Sigmoid colon (tissue), 7 donors: Measurements from ENCODE around the gene IL6R. TPM values are rescaled to one million over a fixed set of nuclear protein-coding genes. Genes with fewer than 3 reads are reported as not detected.

Experiments used
- DNase-seq: peaks from one replicate; pipeline ENCODE4 v3.0.0-alpha.2; 2019
- H3K27ac ChIP-seq, 4 donors: fragments of 200-600 bp; sonication (generic); one replicate each; pipeline ENCODE4 v1.5.1; 2016 to 2019; ENCODE audit warnings: mild to moderate bottlenecking in 1 of 4
- H3K27me3 ChIP-seq, 3 donors: fragments of 200-600 bp; sonication (generic); one replicate each; pipeline ENCODE4 v1.5.1; 2019; ENCODE audit warnings: mild to moderate bottlenecking in 1 of 3
- H3K36me3 ChIP-seq, 4 donors: fragments of 200-600 bp; sonication (generic); one replicate each; pipeline ENCODE4 v1.5.1; 2016 to 2019
- H3K4me1 ChIP-seq, 4 donors: fragments of 200-600 bp; sonication (generic); one replicate each; pipeline ENCODE4 v1.5.1; 2017 to 2019
- H3K4me3 ChIP-seq, 4 donors: fragments of 200-600 bp; sonication (generic); one replicate each; pipeline ENCODE4 v1.5.1; 2017 to 2019; ENCODE audit warnings: mild to moderate bottlenecking in 2 of 4, moderate library complexity in 1 of 4
- H3K9me3 ChIP-seq, 4 donors: fragments of 200-600 bp in 3 of 4; sonication (generic) in 3 of 4; one replicate each; pipeline versions ENCODE4 v1.5.1 to v1.6.1; 2013 to 2019
- CTCF ChIP-seq, 4 experiments: fragments of 450-650 bp in 3 of 4; fragments of 200-600 bp in 1 of 4; IDR thresholded peaks; one replicate each; pipeline ENCODE4 v1.5.1; 2016 to 2019; ENCODE audit warnings: antibody characterized with exemption in 4 of 4, mild to moderate bottlenecking in 3 of 4, moderate library complexity in 2 of 4
- EP300 ChIP-seq, 4 donors: sonication (generic); formaldehyde crosslinking; IDR thresholded peaks; one replicate each; pipeline ENCODE4 v1.6.1; 2017; ENCODE audit warnings: antibody characterized with exemption in 4 of 4
- POLR2A ChIP-seq, 2 donors: fragments of 450-650 bp; IDR thresholded peaks; one replicate each; pipeline ENCODE4 v1.6.1; 2016; ENCODE audit warnings: antibody characterized with exemption in 2 of 2, mild to moderate bottlenecking in 2 of 2, moderate library complexity in 2 of 2
- POLR2AphosphoS5 ChIP-seq, 4 donors: sonication (generic); formaldehyde crosslinking; IDR thresholded peaks; one replicate each; pipeline ENCODE4 v1.6.1; 2017; ENCODE audit warnings: antibody characterized with exemption in 4 of 4
- WGBS, 2 donors: extraction: QIAGEN DNeasy Blood & Tissue Kit; methylation state at CpG; one replicate each; pipeline ENCODE4 v1.1.7; 2013; 5-methylcytosine and 5-hydroxymethylcytosine counted together
- intact Hi-C: fragments of 100-400 bp; cut with DNase I; formaldehyde crosslinking; loops from one replicate; pipeline ENCODE4 v1.15.1; 2023
- polyA plus RNA-seq, 3 donors: library from polyadenylated mRNA; stranded (reverse); fragments of 200-250 nt; gene quantifications; one replicate each; pipeline ENCODE4 v1.2.3, GENCODE V29; 2013
- total RNA-seq, 4 donors: library from RNA; depleted of rRNA; stranded (reverse); fragments of >200 nt; gene quantifications; one replicate each; pipeline ENCODE4 v1.1.0, GENCODE V29; 2016
- donor health status: healthy with polysubstance abuse.
- donor health status: Bipolar disorder and iron deficiency.
- donor health status: healthy.

Gene IL6R
- total and polyA plus RNA-seq, 7 donors, result 3.0 to 40.2 (median 22.9) TPM

GRCh38 chr1:154441241-154441888, 36.2 kb downstream of the IL6R start:
- H3K27ac ChIP-seq, result peak overlapping the region; percentile 70 to 99 (median 94)
- DNase-seq, result no peak
- peaks cover 0 to 31% (median 5%) of the 10 kb centered on the region in 4 donors for H3K36me3 ChIP-seq
- WGBS, 2 donors, result 73 to 87% methylated on average over 8 of the region's 8 CpGs
- peaks cover 0 to 95% (median 78%) of the 10 kb centered on the region in 4 donors for H3K4me1 ChIP-seq
- no peaks in the 10 kb centered on the region for H3K27me3 ChIP-seq
- intact Hi-C loops, result no loop called here
- H3K9me3 ChIP-seq, result no peaks in the 10 kb centered on the region
- H3K4me3 ChIP-seq, result no peak overlapping the region
- no peak for TF ChIP-seq POLR2AphosphoS5 (IDR thresholded peaks at IDR 0.05)
- TF ChIP-seq POLR2A (IDR thresholded peaks at IDR 0.05), result no peak
- no peak for TF ChIP-seq EP300 (IDR thresholded peaks at IDR 0.05)
- TF ChIP-seq CTCF (IDR thresholded peaks at IDR 0.05), result no peak

GRCh38 chr1:154442006-154442740, 37.0 kb downstream of the IL6R start:
- TF ChIP-seq EP300 (IDR thresholded peaks at IDR 0.05), result no peak
- TF ChIP-seq CTCF (IDR thresholded peaks at IDR 0.05), result peak in 2 of 4 experiments; percentile 25 to 42
- no peak for TF ChIP-seq POLR2A (IDR thresholded peaks at IDR 0.05)
- intact Hi-C loops, result no loop called here
- Histone ChIP-seq H3K4me3 (no peak overlapping the region), H3K27me3 (no peaks in the 10 kb centered on the region), H3K9me3 (no peaks in the 10 kb centered on the region), H3K36me3 (peaks cover 0 to 31% (median 5%) of the 10 kb centered on the region in 4 donors), H3K27ac (peak overlapping the region; percentile 70 to 99 (median 94)), H3K4me1 (peaks cover 0 to 92% (median 75%) of the 10 kb centered on the region in 4 donors)
- WGBS, 2 donors, result 83 to 94% methylated on average over 13 of the region's 13 CpGs
- DNase-seq, result no peak

- H3K4me1 ChIP-seq, result peaks cover 0 to 80% (median 66%) of the 10 kb centered on the region in 4 donors
- WGBS, 2 donors, result 56 to 80% methylated on average over 8 of the region's 8 CpGs
- TF ChIP-seq CTCF (IDR thresholded peaks at IDR 0.05), result no peak
- no peak for TF ChIP-seq POLR2AphosphoS5 (IDR thresholded peaks at IDR 0.05)
- TF ChIP-seq POLR2A (IDR thresholded peaks at IDR 0.05), result no peak
- no peak for TF ChIP-seq EP300 (IDR thresholded peaks at IDR 0.05)
- H3K27me3 ChIP-seq, result no peaks in the 10 kb centered on the region
- intact Hi-C loops, result no loop called here
- H3K4me3 ChIP-seq, result no peak overlapping the region
- H3K36me3 ChIP-seq, result peaks cover 4 to 31% (median 10%) of the 10 kb centered on the region in 4 donors
- DNase-seq, result no peak
- no peaks in the 10 kb centered on the region for H3K9me3 ChIP-seq
- H3K27ac ChIP-seq, result peak overlapping the region; percentile 70 to 99 (median 94)
Measured at GRCh38 chr1:154443274-154444013, 38.3 kb downstream of the IL6R start.

GRCh38 chr1:154445040-154445472, 39.9 kb downstream of the IL6R start:
- intact Hi-C loops, result no loop called here
- H3K4me1 ChIP-seq, result peaks cover 0 to 65% (median 51%) of the 10 kb centered on the region in 4 donors
- DNase-seq, result no peak

More at GRCh38 chr1:154445040-154445472, 39.9 kb downstream of the IL6R start:
- Histone ChIP-seq H3K27ac (peak overlapping the region; percentile 70 to 99 (median 94)), H3K27me3 (no peaks in the 10 kb centered on the region), H3K4me3 (no peak overlapping the region), H3K9me3 (no peaks in the 10 kb centered on the region), H3K36me3 (peaks cover 12 to 45% (median 22%) of the 10 kb centered on the region in 4 donors)
- TF ChIP-seq POLR2A (IDR thresholded peaks at IDR 0.05) (no peak), CTCF (IDR thresholded peaks at IDR 0.05) (no peak), POLR2AphosphoS5 (IDR thresholded peaks at IDR 0.05) (no peak), EP300 (IDR thresholded peaks at IDR 0.05) (no peak)
- 43 to 72% methylated on average over 7 of the region's 7 CpGs for WGBS, 2 donors
